K562 (cell line): ENCODE results near the gene TNFRSF19. TPM values are rescaled to one million over a fixed set of nuclear protein-coding genes. Genes with fewer than 3 reads are reported as not detected.

Experiments used
- BRD9 ChIP-seq: fragments of 450-650 bp; IDR thresholded peaks from 2 replicates; pipeline ENCODE4 v1.6.1; 2018; ENCODE audit warnings: low read depth; ENCODE audit not compliant: partially characterized antibody
- EP400 ChIP-seq: fragments of 450-650 bp; IDR thresholded peaks from 2 replicates; pipeline ENCODE4 v1.6.1; 2017; ENCODE audit warnings: antibody characterized with exemption, mild to moderate bottlenecking, moderate library complexity
- GATAD2A ChIP-seq: fragments of 450-650 bp; IDR thresholded peaks from 2 replicates; pipeline ENCODE4 v1.6.1; 2017
- MYBL2 ChIP-seq, 2 experiments: fragments of 450-650 bp in 1 of 2; sonication (generic) in 1 of 2; formaldehyde crosslinking in 1 of 2; IDR thresholded peaks; 2 replicates each; pipeline versions ENCODE4 v1.6.1 to v1.8.1; 2017 to 2022; ENCODE audit warnings: borderline replicate concordance in 1 of 2, inconsistent platforms in 1 of 2, low read depth in 1 of 2, mild to moderate bottlenecking in 1 of 2, missing genetic modification reagents in 1 of 2, moderate library complexity in 1 of 2
- PHB2 ChIP-seq: fragments of 450-650 bp; IDR thresholded peaks from 2 replicates; pipeline ENCODE4 v1.6.1; 2017; ENCODE audit warnings: low read depth
- POLR2G ChIP-seq: fragments of 200-400 bp; formaldehyde crosslinking; IDR thresholded peaks from 2 replicates; pipeline ENCODE4 v1.6.1; 2017; ENCODE audit warnings: low read depth, mild to moderate bottlenecking, antibody characterized with exemption, low read length, moderate library complexity
- RAD21 ChIP-seq, 2 experiments: fragments of 250-450 bp in 1 of 2; fragments of 450-650 bp in 1 of 2; sonication (Bioruptor Pico) in 1 of 2; formaldehyde crosslinking in 1 of 2; IDR thresholded peaks in 1 of 2; conservative IDR thresholded peaks in 1 of 2; 2 replicates each; pipeline versions ENCODE4 v1.4.0 to v1.8.0; 2020 to 2022; ENCODE audit warnings: mild to moderate bottlenecking in 2 of 2, moderate library complexity in 1 of 2
- RFX7 ChIP-seq: fragments of 250-450 bp; sonication (Bioruptor Pico); IDR thresholded peaks from 2 replicates; pipeline ENCODE4 v1.5.1; 2021; ENCODE audit warnings: mild to moderate bottlenecking
- SP2 ChIP-seq: IDR thresholded peaks from 2 replicates; pipeline ENCODE4 v1.6.1; 2011; ENCODE audit warnings: mild to moderate bottlenecking, low read depth, low read length, moderate library complexity; ENCODE audit not compliant: poor library complexity, severe bottlenecking; ENCODE audit errors: extremely low read depth
- TAF7 ChIP-seq: fragments of 450-650 bp; IDR thresholded peaks from 2 replicates; pipeline ENCODE4 v1.6.1; 2016; ENCODE audit warnings: missing genetic modification characterization, missing compliant biosample characterization
- TCF7 ChIP-seq: sonication (generic); IDR thresholded peaks from 2 replicates; pipeline ENCODE4 v1.6.1; 2016; ENCODE audit warnings: antibody characterized with exemption, borderline replicate concordance
- XRCC3 ChIP-seq: fragments of 450-650 bp; IDR thresholded peaks from 2 replicates; pipeline ENCODE4 v1.6.1; 2017; ENCODE audit warnings: mild to moderate bottlenecking, moderate library complexity
- ZNF124 ChIP-seq: sonication (generic); formaldehyde crosslinking; IDR thresholded peaks from 2 replicates; pipeline ENCODE4 v1.8.1; 2022; ENCODE audit warnings: missing genetic modification reagents
- ZNF197 ChIP-seq: fragments of 200-800 bp; sonication (Bioruptor generic); IDR thresholded peaks from 2 replicates; pipeline ENCODE4 v1.6.1; 2016; ENCODE audit warnings: low read depth, missing genetic modification characterization, missing compliant biosample characterization
- ZNF609 ChIP-seq: sonication (generic); formaldehyde crosslinking; IDR thresholded peaks from 2 replicates; pipeline ENCODE4 v1.8.1; 2023; ENCODE audit warnings: missing genetic modification reagents, mild to moderate bottlenecking, borderline replicate concordance
- ZNF695 ChIP-seq: fragments of 450-650 bp; formaldehyde crosslinking; IDR thresholded peaks from 2 replicates; pipeline ENCODE4 v1.4.0; 2020; ENCODE audit warnings: mild to moderate bottlenecking, moderate library complexity
- polyA plus RNA-seq, 8 experiments: library from polyadenylated mRNA; depleted of rRNA in 4 of 8; stranded (reverse) in 5 of 8; unstranded in 3 of 8; fragments of >200 nt; fragmentation: Nextera tagmentation in 2 of 8; fragmentation: Illumina TruSeq in 1 of 8; extraction: Ambion mirVana in 2 of 8; extraction: Trizol in 1 of 8; gene quantifications; 2 replicates each; pipeline versions ENCODE4 v1.2.1 to v1.2.3, GENCODE V29; 2011 to 2014; ENCODE audit warnings: inconsistent platforms in 1 of 8, missing spikeins in 1 of 8
- total RNA-seq, 7 experiments: library from RNA; depleted of rRNA in 6 of 7; stranded (reverse); fragments of >200 nt in 6 of 7; fragmentation: Illumina TruSeq in 2 of 7; extraction: Trizol in 2 of 7; gene quantifications; 2 replicates each; pipeline versions ENCODE4 v1.2.1 to v1.2.3, GENCODE V29; 2011 to 2021; ENCODE audit warnings: low replicate concordance in 1 of 7
- TF ChIP-seq, protein P1 (sequence below): sonication (generic); formaldehyde crosslinking; IDR thresholded peaks from 2 replicates; pipeline ENCODE4 v1.8.0; 2022; ENCODE audit warnings: missing genetic modification reagents, mild to moderate bottlenecking, borderline replicate concordance
- TF ChIP-seq, protein P2 (sequence below): fragments of 250-450 bp; sonication (Bioruptor Pico); IDR thresholded peaks from 2 replicates; pipeline ENCODE4 v1.8.0; 2021; ENCODE audit warnings: borderline replicate concordance, mild to moderate bottlenecking, moderate library complexity; ENCODE audit not compliant: poor library complexity, severe bottlenecking

Gene TNFRSF19
- total and polyA plus RNA-seq, 9 of the 15 experiments (the other 6 are each of a cell fraction or from before 2014, with no cell fraction given): 0.01 to 0.07 TPM; not detected in 7

GRCh38 chr13:23579072-23579895, 9.1 kb downstream of the TNFRSF19 start (continued):
- TF ChIP-seq ZNF609 (CRISPR knock-in tag) (no peak), ZNF197 (CRISPR knock-in tag) (no peak), SP2 (no peak), ZNF124 (no peak), TCF7 (no peak), EP400 (no peak), TAF7 (tag) (no peak), ZNF695 (CRISPR knock-in tag) (no peak), BRD9 (no peak), PHB2 (no peak), POLR2G (0 out of 2 replicates have a peak, but pooled peaks have one; percentile 7), RAD21 (CRISPR knock-in tag; conservative IDR thresholded peaks at IDR 0.05 in 1 of 2, IDR thresholded peaks at IDR 0.05 in 1 of 2) (no peak), GATAD2A (no peak), MYBL2 (IDR thresholded peaks at IDR 0.05; ENCODE audit: low read depth) (no peak), MYBL2 (CRISPR knock-in tag; IDR thresholded peaks at IDR 0.05; ENCODE audit: borderline replicate concordance) (no peak), RFX7 (CRISPR knock-in tag) (no peak), XRCC3 (no peak)
- TF ChIP-seq, protein P1, sequence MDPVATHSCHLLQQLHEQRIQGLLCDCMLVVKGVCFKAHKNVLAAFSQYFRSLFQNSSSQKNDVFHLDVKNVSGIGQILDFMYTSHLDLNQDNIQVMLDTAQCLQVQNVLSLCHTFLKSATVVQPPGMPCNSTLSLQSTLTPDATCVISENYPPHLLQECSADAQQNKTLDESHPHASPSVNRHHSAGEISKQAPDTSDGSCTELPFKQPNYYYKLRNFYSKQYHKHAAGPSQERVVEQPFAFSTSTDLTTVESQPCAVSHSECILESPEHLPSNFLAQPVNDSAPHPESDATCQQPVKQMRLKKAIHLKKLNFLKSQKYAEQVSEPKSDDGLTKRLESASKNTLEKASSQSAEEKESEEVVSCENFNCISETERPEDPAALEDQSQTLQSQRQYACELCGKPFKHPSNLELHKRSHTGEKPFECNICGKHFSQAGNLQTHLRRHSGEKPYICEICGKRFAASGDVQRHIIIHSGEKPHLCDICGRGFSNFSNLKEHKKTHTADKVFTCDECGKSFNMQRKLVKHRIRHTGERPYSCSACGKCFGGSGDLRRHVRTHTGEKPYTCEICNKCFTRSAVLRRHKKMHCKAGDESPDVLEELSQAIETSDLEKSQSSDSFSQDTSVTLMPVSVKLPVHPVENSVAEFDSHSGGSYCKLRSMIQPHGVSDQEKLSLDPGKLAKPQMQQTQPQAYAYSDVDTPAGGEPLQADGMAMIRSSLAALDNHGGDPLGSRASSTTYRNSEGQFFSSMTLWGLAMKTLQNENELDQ (CRISPR knock-in tag): no peak
- TF ChIP-seq, protein P2, sequence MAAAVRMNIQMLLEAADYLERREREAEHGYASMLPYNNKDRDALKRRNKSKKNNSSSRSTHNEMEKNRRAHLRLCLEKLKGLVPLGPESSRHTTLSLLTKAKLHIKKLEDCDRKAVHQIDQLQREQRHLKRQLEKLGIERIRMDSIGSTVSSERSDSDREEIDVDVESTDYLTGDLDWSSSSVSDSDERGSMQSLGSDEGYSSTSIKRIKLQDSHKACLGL (CRISPR knock-in tag): no peak
